ENCODE results near the gene SPTBN4.
"Not testable (repeated sequence)": the region's sequence is repeated elsewhere in the genome, so short reads cannot be mapped to it uniquely, and the experiment has no call there.

SPTBN4 gene

GRCh38 chr19:40539070-40539469 lies 72.3 kb downstream of the SPTBN4 start:
- DNase-seq (ENCODE audit: low read depth): no peak
- TF ChIP-seq CTCF (conservative IDR thresholded peaks at IDR 0.05; ENCODE audit: low read depth, low read length): no peak
- no peak overlapping the region for H3K4me3 ChIP-seq (ENCODE audit: low read length)

DNA sequence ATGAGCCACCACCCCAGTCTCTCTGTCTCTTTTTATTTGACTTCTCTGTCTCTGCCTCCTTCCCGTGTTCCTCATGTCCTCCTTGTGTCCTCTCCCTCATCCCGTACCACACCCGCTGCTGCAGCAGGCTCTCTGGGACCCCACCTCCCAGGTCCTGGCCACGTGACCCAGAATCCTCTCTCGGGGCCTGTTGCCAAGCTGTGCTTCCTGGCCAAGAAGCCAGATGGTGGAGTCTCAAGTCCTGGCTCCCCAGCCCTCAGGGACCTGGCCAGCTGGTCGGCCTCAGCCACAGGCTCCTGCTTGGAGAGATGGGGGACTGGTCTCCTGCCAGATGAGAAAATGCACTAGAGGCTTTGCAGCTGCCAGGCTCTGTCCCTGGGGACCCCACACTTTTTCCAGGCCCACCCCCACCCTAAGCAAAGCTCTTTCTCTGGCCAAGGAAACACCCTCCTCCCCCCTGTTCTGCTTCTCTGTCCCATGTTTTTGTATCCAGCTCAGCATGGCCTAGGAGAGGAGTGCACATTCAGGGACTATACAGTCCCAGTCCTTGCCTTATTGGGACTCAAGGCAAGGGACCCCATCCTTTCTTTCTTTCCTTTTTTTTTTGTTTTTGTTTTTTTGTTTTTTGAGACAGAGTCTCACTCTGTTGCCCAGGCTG lies 75.5 kb downstream of the SPTBN4 start:
- no peak for TF ChIP-seq CTCF (conservative IDR thresholded peaks at IDR 0.05; ENCODE audit: low read depth, low read length)
- no peak for DNase-seq (ENCODE audit: low read depth)
- no peak overlapping the region for H3K4me3 ChIP-seq (ENCODE audit: low read length)

DNA sequence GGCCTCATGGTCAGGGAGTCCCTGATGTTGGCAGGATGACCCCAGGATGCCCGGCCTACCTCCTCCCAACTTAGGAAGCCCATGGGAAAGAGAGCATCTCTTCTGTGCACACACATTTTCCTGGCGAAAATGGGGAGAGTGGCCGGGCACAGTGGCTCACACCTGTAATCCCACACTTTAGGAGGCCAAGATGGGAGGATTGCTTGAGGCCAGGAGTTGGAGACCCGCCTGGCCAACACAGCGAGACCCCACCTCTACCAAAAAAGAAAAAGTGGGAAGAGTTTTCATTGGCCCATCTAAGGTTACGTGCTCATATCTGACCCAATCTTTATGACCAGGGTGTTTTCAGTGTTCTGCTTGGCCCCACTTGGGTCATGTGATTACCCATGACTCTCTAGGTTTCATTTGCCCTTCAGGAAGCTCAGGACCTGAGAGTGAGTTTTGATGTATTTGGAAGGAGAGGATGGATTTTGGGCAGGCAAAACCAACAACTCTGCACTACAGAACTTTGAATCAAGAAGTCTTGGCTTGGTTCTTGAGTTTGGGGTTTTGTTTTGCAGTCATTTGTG lies 76.3 kb downstream of the SPTBN4 start:
- TF ChIP-seq CTCF (conservative IDR thresholded peaks at IDR 0.05; ENCODE audit: low read depth, low read length): no peak
- no peak for DNase-seq (ENCODE audit: low read depth)
- no peak overlapping the region for H3K4me3 ChIP-seq (ENCODE audit: low read length)

DNA sequence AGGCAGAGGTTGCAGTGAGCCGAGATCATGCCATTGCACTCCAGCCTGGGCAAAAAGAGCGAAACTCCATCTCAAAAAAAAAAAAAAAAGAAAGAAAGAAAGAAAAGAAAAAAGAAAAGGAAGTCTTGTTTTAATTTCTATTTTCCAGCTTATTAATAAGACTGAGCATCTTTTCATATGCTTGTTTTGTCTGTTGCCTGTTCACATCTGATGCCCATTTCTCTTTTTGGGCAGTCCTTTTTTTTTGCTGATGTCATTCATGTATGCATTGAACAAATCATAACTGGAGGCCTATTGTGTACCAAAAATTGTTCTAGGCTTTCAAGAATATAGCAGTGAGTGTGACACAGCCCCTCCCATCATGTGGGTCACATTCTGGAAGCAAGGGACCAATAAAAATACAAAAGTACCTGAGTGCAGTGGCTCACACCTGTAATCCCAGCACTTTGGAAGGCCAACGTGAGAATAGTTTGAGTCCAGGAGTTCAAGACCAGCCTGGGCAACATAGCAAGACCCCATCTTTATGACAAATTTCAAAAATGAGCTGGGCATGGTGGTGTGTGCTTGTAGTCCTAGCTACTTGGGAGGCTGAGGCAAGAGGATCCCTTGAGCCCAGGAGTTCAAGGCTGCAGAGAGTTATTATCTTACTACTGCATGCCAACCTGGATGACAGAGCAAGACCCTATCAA lies 79.5 kb downstream of the SPTBN4 start:
- not testable (repeated sequence) for DNase-seq (ENCODE audit: low read depth); H3K4me3 ChIP-seq (ENCODE audit: low read length)

- not testable (repeated sequence) for H3K4me3 ChIP-seq (ENCODE audit: low read length); DNase-seq (ENCODE audit: low read depth)
Measured at GRCh38 chr19:40547190-40547589, 80.4 kb downstream of the SPTBN4 start.

GRCh38 chr19:40547836-40548235 lies 81.0 kb downstream of the SPTBN4 start:
- H3K4me3 ChIP-seq (ENCODE audit: low read length): no peak overlapping the region
- TF ChIP-seq CTCF (conservative IDR thresholded peaks at IDR 0.05; ENCODE audit: low read depth, low read length): no peak
- DNase-seq (ENCODE audit: low read depth): no peak

DNA sequence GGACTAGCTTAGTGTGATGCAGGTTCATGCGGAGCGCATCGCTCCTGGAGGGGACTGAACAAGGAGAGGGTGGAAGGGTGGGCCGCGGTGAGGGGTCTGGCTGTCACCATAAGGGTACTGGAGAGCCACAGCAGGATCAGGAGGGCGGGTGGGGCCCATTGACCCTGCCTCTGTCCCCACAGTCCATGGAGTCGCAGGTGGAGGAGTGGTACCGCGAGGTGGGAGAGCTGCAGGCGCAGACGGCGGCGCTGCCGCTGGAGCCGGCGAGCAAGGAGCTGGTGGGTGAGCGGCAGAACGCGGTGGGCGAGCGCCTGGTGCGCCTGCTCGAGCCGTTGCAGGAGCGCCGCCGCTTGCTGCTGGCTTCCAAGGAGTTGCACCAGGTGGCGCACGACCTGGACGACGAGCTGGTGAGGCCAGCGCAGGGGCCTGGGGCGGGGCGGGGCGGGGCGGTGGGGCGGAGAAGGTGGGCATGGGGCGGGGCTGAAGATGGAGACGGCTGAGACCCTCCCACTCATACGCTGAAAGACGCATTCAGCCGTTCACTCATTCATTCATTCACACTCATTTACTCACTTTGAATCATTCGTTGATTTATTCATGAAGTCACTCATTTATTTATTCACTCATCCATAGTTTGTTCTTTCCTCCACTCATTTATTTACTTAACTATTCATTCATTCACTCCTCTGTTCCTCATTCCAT lies 82.4 kb downstream of the SPTBN4 start:
- peak; percentile 57 for TF ChIP-seq CTCF (conservative IDR thresholded peaks at IDR 0.05; ENCODE audit: low read depth, low read length)
- H3K4me3 ChIP-seq (ENCODE audit: low read length): no peak overlapping the region
- DNase-seq (ENCODE audit: low read depth): peak; percentile 20

- no peak overlapping the region for H3K4me3 ChIP-seq (ENCODE audit: low read length)
- no peak for DNase-seq (ENCODE audit: low read depth)
- no peak for TF ChIP-seq CTCF (conservative IDR thresholded peaks at IDR 0.05; ENCODE audit: low read depth, low read length)
Measured at GRCh38 chr19:40550951-40551350, 84.2 kb downstream of the SPTBN4 start.

Data from retinal pigment epithelial cell (primary cell).